NCI-H2081 (cell line): ENCODE measurements around the gene PLCG2.
"Not testable (repeated sequence)": the region's sequence is repeated elsewhere in the genome, so short reads cannot be mapped to it uniquely, and the experiment has no call there.

ENCODE experiments used
- DNase-seq, 2 experiments: peaks; one replicate each; lab custom pipeline; 2025; lab: John Stamatoyannopoulos, UW

The PLCG2 gene

DNA sequence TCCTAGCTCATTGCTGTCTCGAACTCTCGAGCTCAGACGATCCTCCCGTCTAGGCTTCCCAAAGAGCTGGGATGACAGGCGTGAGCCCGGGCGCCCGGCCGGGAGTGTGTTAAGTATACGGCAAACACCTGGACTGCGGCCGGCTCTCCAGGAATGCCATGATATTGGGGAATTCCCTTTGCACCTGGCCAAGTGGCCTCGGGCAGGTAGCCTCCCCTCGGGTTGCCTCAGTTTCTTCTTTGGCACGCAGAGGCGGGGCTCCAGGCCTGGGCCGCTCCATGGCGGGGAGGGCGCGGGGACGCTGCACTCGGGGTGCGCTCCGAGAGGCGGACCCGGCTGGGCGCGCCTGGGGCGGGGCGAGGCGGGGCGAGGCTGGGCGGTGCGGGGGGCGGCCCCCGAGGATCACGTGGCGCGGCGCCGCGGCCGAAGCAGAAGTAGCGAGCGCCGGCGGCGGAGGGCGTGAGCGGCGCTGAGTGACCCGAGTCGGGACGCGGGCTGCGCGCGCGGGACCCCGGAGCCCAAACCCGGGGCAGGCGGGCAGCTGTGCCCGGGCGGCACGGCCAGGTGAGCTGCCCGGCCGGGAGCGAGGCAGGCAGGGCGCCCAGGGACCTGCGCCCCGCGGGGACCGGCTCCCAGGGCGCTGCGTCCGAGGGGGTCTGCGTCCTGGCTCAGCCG is at the start of gene PLCG2:
Gene PLCG2, plus strand, starts transcription at position 431 of the 675 bp plus-strand sequence. CDS start 6,699 bp downstream, outside the sequence.
- DNase-seq, result peak; percentile 33 to 54

DNA sequence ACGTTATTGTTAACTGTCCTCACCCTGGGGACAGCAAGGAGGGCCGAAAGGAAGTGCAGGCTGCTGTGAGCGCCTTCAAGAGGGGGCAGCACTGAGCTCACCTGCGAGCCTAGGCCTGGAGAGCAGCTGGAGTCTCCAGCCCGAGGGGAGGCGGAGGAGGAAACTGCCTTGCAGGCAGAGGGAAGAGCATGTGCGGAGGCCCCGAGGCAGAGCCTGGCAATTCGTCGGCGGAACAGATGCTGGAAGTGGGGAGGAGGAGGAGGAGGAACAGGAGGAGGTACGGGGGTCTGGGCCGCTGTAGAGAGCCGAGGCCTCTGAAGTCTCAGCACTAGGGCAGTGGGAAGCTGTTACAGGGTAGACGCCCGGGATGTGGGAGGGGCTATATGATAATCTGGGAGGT is 49.6 kb upstream of the PLCG2 start:
- DNase-seq, result no peak

- DNase-seq, result peak; percentile 94 to 96
Observed at GRCh38 chr16:81730090-81731051, 48.7 kb upstream of the PLCG2 start.

DNA sequence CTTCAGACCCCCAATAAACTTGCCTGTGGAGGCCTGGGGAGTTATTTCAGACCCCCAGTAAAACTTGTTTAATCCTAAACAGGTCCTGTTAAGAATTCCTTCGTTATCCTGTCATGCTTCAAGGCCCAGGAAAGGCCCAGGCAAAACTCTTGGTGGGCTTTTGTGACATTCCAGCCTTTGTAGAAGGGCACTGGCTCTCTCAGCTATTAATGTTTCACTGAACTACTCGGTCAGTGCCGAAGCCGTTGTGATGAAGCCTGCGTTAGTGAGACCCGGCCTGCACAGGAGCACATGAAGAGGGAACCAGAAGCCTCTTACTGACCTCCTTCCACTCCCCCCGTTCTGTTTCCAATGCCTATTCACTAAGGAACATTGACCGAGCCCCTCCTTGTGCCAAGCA is 47.4 kb upstream of the PLCG2 start:
- DNase-seq, result no peak

DNA sequence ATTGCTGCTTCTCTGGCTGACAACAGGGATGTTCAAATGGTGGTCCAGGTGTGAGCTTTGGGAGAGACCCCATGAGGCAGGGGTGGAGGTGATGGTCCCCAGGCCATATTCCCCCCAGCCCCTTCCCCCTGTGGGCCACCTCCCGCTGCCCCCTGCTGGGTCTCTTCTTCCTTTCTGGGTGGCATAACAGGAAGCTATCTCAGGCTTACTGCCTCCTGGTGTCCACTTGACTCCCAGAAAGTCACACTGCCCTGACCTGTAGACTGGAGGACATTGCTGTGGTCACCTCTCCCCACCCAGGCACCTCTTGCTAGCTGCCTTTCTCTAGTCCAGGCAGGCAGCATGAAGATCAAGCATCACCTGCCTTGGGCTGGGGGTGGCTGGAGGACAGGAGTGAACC is 46.4 kb upstream of the PLCG2 start:
- no peak for DNase-seq

DNA sequence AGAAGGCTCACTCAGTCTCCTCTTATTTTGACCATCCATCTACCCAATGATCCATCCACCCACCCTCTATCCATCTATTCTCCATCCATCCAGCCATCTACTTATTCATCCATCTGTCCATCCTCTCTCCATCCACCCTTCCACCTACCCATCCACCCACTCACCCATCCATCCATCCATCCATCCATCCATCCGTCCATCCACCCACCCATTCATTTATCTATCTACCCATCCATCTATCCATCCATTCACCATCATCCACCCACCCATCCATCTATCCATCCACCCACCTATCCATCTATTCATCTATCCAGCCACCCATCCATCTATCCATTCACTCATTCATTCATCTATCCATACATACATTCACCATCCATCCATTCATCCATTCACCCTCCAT is 45.8 kb upstream of the PLCG2 start:
- DNase-seq, result no peak

- no peak for DNase-seq
Observed at GRCh38 chr16:81734632-81735434, 44.3 kb upstream of the PLCG2 start.

DNA sequence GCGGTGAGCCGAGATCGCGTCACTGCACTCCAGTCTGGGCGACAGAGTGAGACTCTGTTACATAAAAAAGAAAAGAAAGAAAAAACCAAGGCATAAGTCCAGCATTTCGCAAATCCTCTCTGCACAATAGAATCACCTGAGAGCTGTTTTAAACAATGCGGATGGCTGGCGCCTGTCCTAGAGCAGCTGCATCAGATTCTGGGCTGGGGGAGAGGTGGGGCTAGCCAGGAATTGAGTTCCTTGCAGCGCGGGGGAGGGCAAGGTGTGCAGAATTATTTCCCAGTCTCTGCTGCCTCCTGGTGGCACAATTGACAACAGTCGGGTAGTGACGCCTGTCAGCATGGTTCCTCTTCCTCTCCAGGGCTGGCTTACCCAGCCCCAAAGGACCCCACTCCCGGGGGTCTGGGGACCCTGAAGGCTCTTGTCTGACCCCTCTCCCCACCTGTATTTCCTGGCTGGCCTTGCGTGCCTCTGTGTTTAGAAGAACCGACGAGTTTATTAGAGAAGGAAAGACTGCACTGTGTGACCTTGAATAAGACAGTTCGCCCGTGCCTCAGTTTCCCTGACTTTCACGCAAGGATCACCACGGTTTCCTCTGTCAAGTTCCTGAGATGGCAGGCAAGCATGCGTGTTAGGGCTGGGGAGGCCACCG is 41.1 kb upstream of the PLCG2 start:
- DNase-seq, result peak; percentile 86

DNA sequence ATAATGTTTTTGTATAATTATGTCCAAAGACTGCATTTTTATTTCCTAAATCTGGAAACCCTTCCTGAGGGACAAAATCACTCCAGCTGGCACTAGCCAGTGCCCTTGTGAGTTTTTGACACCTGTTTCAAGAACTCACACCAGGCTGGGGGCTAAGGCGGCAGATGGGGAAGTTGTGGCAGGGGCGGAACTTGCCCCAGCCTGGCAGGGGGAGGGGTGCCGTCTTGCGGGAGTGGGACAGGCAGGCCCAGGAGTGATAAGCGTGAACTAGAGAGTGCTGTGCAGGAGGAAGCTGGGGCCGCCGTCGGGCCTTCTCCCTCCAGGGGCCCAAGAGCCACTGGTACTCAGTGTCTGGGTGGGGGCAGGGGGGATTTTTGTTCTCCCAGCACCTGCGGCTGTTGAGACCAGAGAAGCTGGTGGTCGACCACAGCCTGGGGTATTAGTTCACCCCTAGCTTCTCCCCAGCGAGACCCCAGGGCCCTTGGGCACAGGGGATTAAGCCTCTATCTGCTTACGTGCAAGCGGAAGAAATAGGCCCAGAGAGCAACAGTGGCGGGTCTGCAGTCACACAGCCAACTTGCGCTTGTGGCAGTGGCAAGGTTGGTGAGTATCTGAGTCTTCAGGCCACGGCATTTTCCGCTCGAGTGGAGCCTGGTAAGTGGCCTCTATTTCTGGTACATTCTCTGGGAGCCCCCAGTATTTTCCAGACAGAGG is 40.2 kb upstream of the PLCG2 start:
- no peak for DNase-seq

DNA sequence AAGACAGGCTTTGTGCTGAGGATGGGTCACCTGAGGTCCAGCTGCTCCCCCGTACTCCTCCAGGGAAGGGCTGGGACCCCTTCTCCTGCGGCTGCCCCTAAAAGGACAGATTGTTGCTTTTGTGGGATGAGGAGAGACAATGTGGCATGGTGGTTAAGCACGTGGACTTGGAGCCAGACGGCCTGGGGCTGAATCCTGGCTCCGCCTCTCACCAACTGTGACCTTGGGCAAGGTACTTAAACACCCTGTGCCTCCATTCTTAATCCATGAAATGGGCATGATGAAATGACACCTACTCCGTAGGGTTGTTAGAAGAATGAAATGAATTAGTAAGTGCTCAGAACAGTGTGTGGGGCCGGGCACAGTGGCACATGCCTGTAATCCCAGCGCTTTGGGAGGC is 39.6 kb upstream of the PLCG2 start:
- no peak for DNase-seq

GRCh38 chr16:81740169-81740568 is 38.9 kb upstream of the PLCG2 start:
- DNase-seq, result no peak

GRCh38 chr16:81741430-81741770 is 37.7 kb upstream of the PLCG2 start:
- DNase-seq, result not testable (repeated sequence)

DNA sequence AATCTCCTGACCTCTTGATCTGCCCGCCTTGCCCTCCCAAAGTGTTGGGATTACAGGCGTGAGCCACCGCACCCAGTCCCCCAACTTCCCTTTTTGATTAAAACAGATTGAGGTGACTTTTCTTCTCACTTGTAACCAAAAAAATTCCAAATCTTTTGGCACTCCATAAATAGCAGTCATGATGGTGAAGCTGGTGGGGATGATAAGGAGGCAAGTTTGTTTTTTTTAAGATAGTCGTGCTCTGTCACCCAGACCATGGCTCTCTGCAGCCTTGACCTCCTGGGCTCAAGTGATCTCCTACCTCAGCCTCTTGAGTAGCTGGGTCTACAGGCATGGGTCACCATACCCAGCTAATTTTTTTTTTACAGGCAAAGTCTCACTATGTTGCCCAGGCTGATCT is 34.7 kb upstream of the PLCG2 start:
- no peak for DNase-seq

- DNase-seq, result no peak
Observed at GRCh38 chr16:81744911-81745310, 34.2 kb upstream of the PLCG2 start.

- peak in 1 of 2 experiments; percentile 36 for DNase-seq
Observed at GRCh38 chr16:81745704-81746558, 33.2 kb upstream of the PLCG2 start.

- DNase-seq, result no peak
Observed at GRCh38 chr16:81746566-81746965, 32.5 kb upstream of the PLCG2 start.

DNA sequence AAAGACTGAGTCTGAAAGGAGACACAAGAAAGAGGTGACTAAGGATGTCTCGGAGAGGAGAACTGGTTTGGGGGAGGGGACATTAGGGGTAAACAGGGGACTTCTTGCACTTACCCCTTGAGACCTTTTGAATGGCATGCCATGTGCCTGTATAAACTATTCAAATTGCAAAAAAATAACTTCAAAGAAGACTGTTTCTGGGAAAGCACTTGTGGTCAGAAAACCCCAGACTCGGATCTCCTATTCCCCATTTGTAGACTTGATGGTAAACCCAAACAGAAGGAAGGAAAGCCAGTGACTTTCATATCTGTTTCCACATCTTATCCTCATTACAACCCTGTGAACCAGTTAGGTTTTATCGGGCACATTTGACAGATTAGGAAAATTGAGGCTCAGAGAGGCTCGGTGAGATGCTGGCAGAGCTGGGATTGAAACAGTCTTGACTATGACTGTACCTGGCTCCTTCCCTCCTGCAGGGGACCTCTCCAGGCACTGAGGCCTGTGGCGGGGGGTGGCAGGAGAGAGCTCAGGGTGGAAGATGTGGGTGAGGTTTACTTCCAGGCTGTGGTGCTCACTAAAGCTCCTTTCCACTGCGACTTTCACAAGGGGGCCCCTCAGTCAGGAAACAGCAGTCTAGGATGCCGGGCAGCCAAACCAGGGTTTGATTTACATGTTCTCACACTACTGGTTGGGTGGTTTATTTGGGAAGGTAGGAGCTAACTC is 30.5 kb upstream of the PLCG2 start:
- no peak for DNase-seq

DNA sequence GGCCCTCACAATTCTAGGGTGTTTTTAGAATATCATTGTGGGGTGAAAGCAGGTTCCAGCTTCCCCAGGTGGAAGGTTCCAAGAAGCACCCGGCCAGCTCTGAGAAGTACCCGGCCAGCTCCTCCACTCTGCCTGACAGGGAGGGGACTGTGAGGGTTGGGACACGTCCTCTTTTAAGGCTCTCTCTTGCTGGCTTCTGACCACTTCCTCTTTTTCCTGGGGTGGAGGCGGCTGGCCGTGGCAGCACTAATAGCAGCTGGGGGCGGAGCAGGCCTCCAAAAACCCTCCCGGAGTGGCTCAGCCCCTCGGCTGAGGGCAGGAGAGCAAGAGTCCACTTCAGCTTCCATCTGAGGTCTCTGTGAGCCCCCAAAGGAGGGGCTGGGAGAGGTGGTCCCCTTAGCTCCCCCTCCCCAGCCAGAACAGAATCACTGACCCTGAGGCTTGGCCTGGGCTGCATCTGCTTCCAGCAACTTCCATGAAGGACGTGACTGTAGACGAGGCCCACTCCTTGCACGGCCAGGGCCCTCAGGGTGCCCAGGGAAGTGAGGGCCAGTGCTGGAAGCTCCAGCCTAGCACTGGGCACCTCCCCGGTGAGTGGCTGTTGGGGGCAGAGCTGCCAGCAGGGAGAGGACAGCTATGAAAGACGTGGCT is 26.7 kb upstream of the PLCG2 start:
- DNase-seq, result no peak

DNA sequence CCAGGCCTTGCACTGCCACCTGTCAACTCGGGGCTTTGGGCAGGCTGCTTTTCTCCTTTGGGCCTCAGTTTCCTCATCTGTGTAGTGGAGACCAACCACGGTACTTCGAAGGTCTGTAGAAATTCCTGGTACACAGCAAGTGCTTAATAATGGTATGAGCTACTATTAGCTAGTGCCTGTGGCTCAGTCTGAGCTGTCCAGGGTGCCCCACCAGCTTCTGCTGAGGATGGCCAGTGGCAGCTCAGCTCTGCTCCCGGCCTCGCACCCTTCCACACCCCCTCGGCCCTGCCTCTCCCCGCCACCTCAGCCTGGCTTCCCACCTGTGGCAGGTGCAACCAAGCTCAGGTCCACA is 26.2 kb upstream of the PLCG2 start:
- DNase-seq, result no peak
